ENCODE results near the gene TMCO4. TPM values are rescaled to one million over a fixed set of nuclear protein-coding genes. Genes with fewer than 3 reads are reported as not detected.

The TMCO4 gene
- total and polyA plus RNA-seq, 12 donors, result 23.2 to 55.0 (median 38.1) TPM

- Histone ChIP-seq H3K4me1 (replicated peaks in 1 of 2) (no peaks in the 10 kb centered on the region), H3K9me3 (replicated peaks in 1 of 3) (no peaks in the 10 kb centered on the region), H3K36me3 (replicated peaks in 1 of 2) (no peaks in the 10 kb centered on the region), H3K27me3 (no peaks in the 10 kb centered on the region), H3K27ac (no peak overlapping the region), H3K4me3 (no peak overlapping the region)
- intact Hi-C loops (cut with DNase I), result no loop called here
- TF ChIP-seq POLR2A (IDR thresholded peaks at IDR 0.05) (no peak), CTCF (IDR thresholded peaks at IDR 0.05) (no peak)
- 76 to 100% (median 83%) methylated on average over 3 to 4 of the region's 4 CpGs for WGBS, 4 donors
- DNase-seq, result no peak
Measured at GRCh38 chr1:19679691-19680090, 120.0 kb downstream of the TMCO4 start.

GRCh38 chr1:19678931-19679453 lies 120.7 kb downstream of the TMCO4 start:
- no peaks in the 10 kb centered on the region for H3K27me3 ChIP-seq
- DNase-seq, result no peak
- intact Hi-C loops (cut with DNase I), result no loop called here
- no peaks in the 10 kb centered on the region for H3K9me3 ChIP-seq (replicated peaks in 1 of 3)
- no peaks in the 10 kb centered on the region for H3K36me3 ChIP-seq (replicated peaks in 1 of 2)
- 92 to 93% (median 92%) methylated on average over 26 to 34 of the region's 34 CpGs for WGBS, 4 donors
- H3K4me1 ChIP-seq (replicated peaks in 1 of 2), result no peaks in the 10 kb centered on the region
- no peak overlapping the region for H3K27ac ChIP-seq
- H3K4me3 ChIP-seq, result no peak overlapping the region
- no peak for TF ChIP-seq POLR2A (IDR thresholded peaks at IDR 0.05)

- Histone ChIP-seq H3K27ac (no peak overlapping the region), H3K27me3 (no peaks in the 10 kb centered on the region), H3K4me3 (no peak overlapping the region), H3K4me1 (replicated peaks in 1 of 2) (no peaks in the 10 kb centered on the region), H3K9me3 (replicated peaks in 1 of 3) (no peaks in the 10 kb centered on the region), H3K36me3 (replicated peaks in 1 of 2) (no peaks in the 10 kb centered on the region)
- intact Hi-C loops (cut with DNase I), result no loop called here
- WGBS, 4 donors, result 67 to 70% (median 70%) methylated on average over 9 to 11 of the region's 11 CpGs; no CpG with 5 or more reads in 1 of the 4 donors
- no peak for TF ChIP-seq POLR2A (IDR thresholded peaks at IDR 0.05)
- TF ChIP-seq CTCF (IDR thresholded peaks at IDR 0.05), result no peak
- no peak for DNase-seq
Measured at GRCh38 chr1:19678493-19678892, 121.2 kb downstream of the TMCO4 start.

GRCh38 chr1:19676438-19676922 lies 123.2 kb downstream of the TMCO4 start:
- peak in 6 of 7 donors; percentile 52 to 82 (median 70) for DNase-seq
- TF ChIP-seq CTCF (IDR thresholded peaks at IDR 0.05) (no peak), POLR2A (IDR thresholded peaks at IDR 0.05) (no peak)
- no peaks in the 10 kb centered on the region for H3K9me3 ChIP-seq (replicated peaks in 1 of 3)
- no peak overlapping the region for H3K27ac ChIP-seq
- WGBS, 4 donors, result 27 to 30% (median 28%) methylated on average over 13 of the region's 13 CpGs
- no peak overlapping the region for H3K4me3 ChIP-seq
- no peaks in the 10 kb centered on the region for H3K36me3 ChIP-seq (replicated peaks in 1 of 2)
- intact Hi-C loops (cut with DNase I), result no loop called here
- no peaks in the 10 kb centered on the region for H3K27me3 ChIP-seq
- H3K4me1 ChIP-seq (replicated peaks in 1 of 2), result no peaks in the 10 kb centered on the region

- TF ChIP-seq POLR2A (IDR thresholded peaks at IDR 0.05) (no peak), CTCF (IDR thresholded peaks at IDR 0.05) (no peak)
- 59 to 76% (median 72%) methylated on average over 5 of the region's 5 CpGs for WGBS, 4 donors
- Histone ChIP-seq H3K27me3 (no peaks in the 10 kb centered on the region), H3K4me1 (replicated peaks in 1 of 2) (no peaks in the 10 kb centered on the region), H3K9me3 (replicated peaks in 1 of 3) (no peaks in the 10 kb centered on the region), H3K27ac (no peak overlapping the region), H3K36me3 (replicated peaks in 1 of 2) (no peaks in the 10 kb centered on the region), H3K4me3 (no peak overlapping the region)
- no peak for DNase-seq
- intact Hi-C loops (cut with DNase I), result no loop called here
Measured at GRCh38 chr1:19675797-19676196, 123.9 kb downstream of the TMCO4 start.
